Bronchial epithelial cell (primary cell): Measurements from ENCODE around the gene CTAGE4. TPM values are rescaled to one million over a fixed set of nuclear protein-coding genes. Genes with fewer than 3 reads are reported as not detected.

Source experiments
- total RNA-seq: library from RNA; depleted of rRNA; stranded (reverse); fragments of >200 nt; gene quantifications from 2 replicates; pipeline ENCODE4 v1.2.1, GENCODE V29; 2014

Gene CTAGE4
- total RNA-seq, 1 donor from 2014 or later = 0.53 TPM

Other genes starting within 250 kb of the CTAGE4 start
- not detected in 2 replicates for gene OR2F2, start 248.2 kb upstream of the CTAGE4 start, total RNA-seq
- not detected in 2 replicates for gene OR2F1, start 228.6 kb upstream of the CTAGE4 start, total RNA-seq
- gene OR6B1, start 183.1 kb upstream of the CTAGE4 start, total RNA-seq = not detected in 2 replicates
- gene OR2A5, start 134.5 kb upstream of the CTAGE4 start, total RNA-seq = not detected in 2 replicates
- not detected in 2 replicates for gene OR2A25, start 113.7 kb upstream of the CTAGE4 start, total RNA-seq
- gene OR2A12, start 97.2 kb upstream of the CTAGE4 start, total RNA-seq = not detected in 2 replicates
- gene OR2A2, start 73.9 kb upstream of the CTAGE4 start, total RNA-seq = not detected in 2 replicates
- gene OR2A14, start 60.3 kb upstream of the CTAGE4 start, total RNA-seq = not detected in 2 replicates
- 25.8 and 30.3 TPM in 2 replicates for gene ARHGEF35, start 12.4 kb downstream of the CTAGE4 start, total RNA-seq
- not detected in 2 replicates for gene OR2A42, start 56.1 kb downstream of the CTAGE4 start, total RNA-seq
- 0.53 and 1.7 TPM in 2 replicates for gene OR2A7, start 81.3 kb downstream of the CTAGE4 start, total RNA-seq
- gene CTAGE8, start 85.8 kb downstream of the CTAGE4 start, total RNA-seq = 1.7 and 2.4 TPM in 2 replicates
- gene OR2A1, start 129.0 kb downstream of the CTAGE4 start, total RNA-seq = not detected in 2 replicates
- gene ARHGEF5, start 171.9 kb downstream of the CTAGE4 start, total RNA-seq = 10.5 and 14.3 TPM in 2 replicates
- gene NOBOX, start 220.2 kb downstream of the CTAGE4 start, total RNA-seq = not detected in 2 replicates